ENCODE results near the gene PHACTR1.

DNA sequence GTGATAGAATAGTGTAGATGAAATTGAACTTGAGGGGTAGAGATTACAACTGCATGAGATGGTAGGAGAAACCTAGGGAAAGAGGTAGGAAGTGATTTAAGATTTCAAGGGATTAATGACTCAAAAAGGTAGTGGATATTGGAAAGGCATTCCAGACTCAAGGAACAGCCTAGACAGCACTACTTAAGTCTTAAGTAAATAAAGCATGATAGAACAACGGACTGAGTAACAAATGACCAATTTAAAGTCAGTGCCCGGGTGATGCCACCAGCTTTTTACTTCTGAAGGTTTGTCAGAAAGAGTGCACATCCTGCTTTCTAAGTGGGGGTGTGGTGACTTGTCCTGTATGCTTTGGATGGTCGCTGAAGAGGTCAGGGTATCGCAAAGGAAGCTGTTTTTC lies 81.8 kb downstream of the PHACTR1 start:
- TF ChIP-seq, protein P1, sequence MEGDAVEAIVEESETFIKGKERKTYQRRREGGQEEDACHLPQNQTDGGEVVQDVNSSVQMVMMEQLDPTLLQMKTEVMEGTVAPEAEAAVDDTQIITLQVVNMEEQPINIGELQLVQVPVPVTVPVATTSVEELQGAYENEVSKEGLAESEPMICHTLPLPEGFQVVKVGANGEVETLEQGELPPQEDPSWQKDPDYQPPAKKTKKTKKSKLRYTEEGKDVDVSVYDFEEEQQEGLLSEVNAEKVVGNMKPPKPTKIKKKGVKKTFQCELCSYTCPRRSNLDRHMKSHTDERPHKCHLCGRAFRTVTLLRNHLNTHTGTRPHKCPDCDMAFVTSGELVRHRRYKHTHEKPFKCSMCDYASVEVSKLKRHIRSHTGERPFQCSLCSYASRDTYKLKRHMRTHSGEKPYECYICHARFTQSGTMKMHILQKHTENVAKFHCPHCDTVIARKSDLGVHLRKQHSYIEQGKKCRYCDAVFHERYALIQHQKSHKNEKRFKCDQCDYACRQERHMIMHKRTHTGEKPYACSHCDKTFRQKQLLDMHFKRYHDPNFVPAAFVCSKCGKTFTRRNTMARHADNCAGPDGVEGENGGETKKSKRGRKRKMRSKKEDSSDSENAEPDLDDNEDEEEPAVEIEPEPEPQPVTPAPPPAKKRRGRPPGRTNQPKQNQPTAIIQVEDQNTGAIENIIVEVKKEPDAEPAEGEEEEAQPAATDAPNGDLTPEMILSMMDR (IDR thresholded peaks at IDR 0.05; ENCODE audit: low read depth, low read length): no peak
- TF ChIP-seq EZH2phosphoT487 (IDR thresholded peaks at IDR 0.05; ENCODE audit: low read depth): no peak

All from OCI-LY3 (cell line).